Mucosa of gallbladder (tissue), 1 donor: ENCODE measurements around the gene STEEP1. TPM values are rescaled to one million over a fixed set of nuclear protein-coding genes. Genes with fewer than 3 reads are reported as not detected.
"Not testable (repeated sequence)": the region's sequence is repeated elsewhere in the genome, so short reads cannot be mapped to it uniquely, and the experiment has no call there.

Experiments used
- DNase-seq: peaks from one replicate; pipeline ENCODE4 v3.0.0-alpha.2; 2020; ENCODE audit warnings: low spot score
- total RNA-seq: library from RNA; stranded (reverse); gene quantifications from one replicate; pipeline ENCODE4 v1.2.1, GENCODE V29; 2021
- donor health status: DM: no; HTN: no; CAD: no.

STEEP1 gene
- total RNA-seq, 1 donor from 2014 or later: 18.4 TPM

GRCh38 chrX:119529345-119530276 is 35.6 kb downstream of the STEEP1 start:
- no peak for DNase-seq

- no peak for DNase-seq
These were observed 41.5 kb downstream of the STEEP1 start for GRCh38 chrX:119523664-119524184.

- DNase-seq: no peak
These were observed 44.0 kb downstream of the STEEP1 start for GRCh38 chrX:119521246-119521645.

GRCh38 chrX:119518371-119518770 is 46.8 kb downstream of the STEEP1 start:
- no peak for DNase-seq

GRCh38 chrX:119516157-119516702 is 49.0 kb downstream of the STEEP1 start:
- peak; percentile 14 for DNase-seq

- peak; percentile 45 for DNase-seq
These were observed 52.9 kb downstream of the STEEP1 start for GRCh38 chrX:119512146-119512800.

- DNase-seq: no peak
These were observed 58.0 kb downstream of the STEEP1 start for GRCh38 chrX:119507206-119507605.

GRCh38 chrX:119505945-119506344 is 59.3 kb downstream of the STEEP1 start:
- DNase-seq: peak; percentile 54

GRCh38 chrX:119505145-119505544 is 60.1 kb downstream of the STEEP1 start:
- DNase-seq: not testable (repeated sequence)

- DNase-seq: peak; percentile 75
These were observed 61.7 kb downstream of the STEEP1 start for GRCh38 chrX:119503484-119503861.

GRCh38 chrX:119502727-119503483 is 62.3 kb downstream of the STEEP1 start:
- DNase-seq: peak; percentile 78

GRCh38 chrX:119501511-119502148 is 63.6 kb downstream of the STEEP1 start:
- no peak for DNase-seq

- no peak for DNase-seq
These were observed 65.0 kb downstream of the STEEP1 start for GRCh38 chrX:119500061-119500800.

- DNase-seq: no peak
These were observed 68.0 kb downstream of the STEEP1 start for GRCh38 chrX:119497185-119497584.

GRCh38 chrX:119495734-119496726 is 69.2 kb downstream of the STEEP1 start:
- DNase-seq: no peak

GRCh38 chrX:119493851-119494495 is 71.2 kb downstream of the STEEP1 start:
- DNase-seq: not testable (repeated sequence)

GRCh38 chrX:119492463-119492862 is 72.7 kb downstream of the STEEP1 start:
- no peak for DNase-seq

- no peak for DNase-seq
These were observed 75.8 kb downstream of the STEEP1 start for GRCh38 chrX:119489212-119490074.
